HEK293 (cell line): Measurements from ENCODE around the gene NIPBL.

Experiments used
- CTCF ChIA-PET: fragments of 350-600 bp; formaldehyde crosslinking; extraction: SDS; loops from one replicate; lab custom pipeline; 2021; ENCODE audit warnings: antibody characterized with exemption; lab: Yijun Ruan, JAX
- POLR2A ChIA-PET: fragments of 300-600 bp; formaldehyde crosslinking; extraction: SDS; loops from one replicate; lab custom pipeline; 2020; ENCODE audit warnings: antibody characterized with exemption, inconsistent platforms; lab: Yijun Ruan, JAX
- H3K27ac ChIP-seq: fragments of 200-500 bp; sonication (Bioruptor generic); 2 replicates; pipeline ENCODE4 v1.5.1; 2014; ENCODE audit warnings: low read depth, low read length, control low read depth, inconsistent platforms; ENCODE audit errors: extremely low read depth
- H3K36me3 ChIP-seq, 2 experiments: fragments of 200-500 bp in 1 of 2; sonication (Bioruptor generic) in 1 of 2; 1 replicate in 1 of 2; 2 replicates in 1 of 2; pipeline ENCODE4 v1.5.1; 2014 to 2017; ENCODE audit warnings: inconsistent platforms in 2 of 2, low read length in 2 of 2; ENCODE audit not compliant: control insufficient read depth in 2 of 2, insufficient read depth in 1 of 2
- H3K4me1 ChIP-seq: fragments of 200-500 bp; sonication (Bioruptor generic); 2 replicates; pipeline ENCODE4 v1.5.1; 2014; ENCODE audit warnings: mild to moderate bottlenecking, low read length, inconsistent platforms; ENCODE audit not compliant: control insufficient read depth, insufficient read depth
- H3K4me3 ChIP-seq: 2 replicates; pipeline ENCODE4 v1.5.1; 2011; ENCODE audit warnings: low read depth, mild to moderate bottlenecking, control low read depth, low read length, moderate library complexity
- H3K9me3 ChIP-seq: fragments of 200-500 bp; sonication (Bioruptor generic); 2 replicates; pipeline ENCODE4 v1.5.1; 2014; ENCODE audit warnings: low read depth, low read length, inconsistent platforms; ENCODE audit not compliant: control insufficient read depth, insufficient read depth
- GLIS2 ChIP-seq: fragments of 450-650 bp; formaldehyde crosslinking; IDR thresholded peaks from 2 replicates; pipeline ENCODE4 v1.5.1; 2016; ENCODE audit warnings: missing biosample characterization, missing genetic modification characterization
- SALL2 ChIP-seq: fragments of 450-650 bp; formaldehyde crosslinking; IDR thresholded peaks from 2 replicates; pipeline ENCODE4 v1.5.0; 2017; ENCODE audit warnings: missing biosample characterization, mild to moderate bottlenecking, missing genetic modification characterization, borderline replicate concordance
- SCRT1 ChIP-seq: fragments of 450-650 bp; formaldehyde crosslinking; IDR thresholded peaks from 2 replicates; pipeline ENCODE4 v1.5.1; 2016; ENCODE audit warnings: missing biosample characterization, missing genetic modification characterization, borderline replicate concordance
- WT1 ChIP-seq: fragments of 450-650 bp; formaldehyde crosslinking; IDR thresholded peaks from 2 replicates; pipeline ENCODE4 v1.5.1; 2016; ENCODE audit warnings: missing biosample characterization, missing genetic modification characterization
- ZBTB7A ChIP-seq: fragments of 450-650 bp; formaldehyde crosslinking; IDR thresholded peaks from 2 replicates; pipeline ENCODE4 v1.5.1; 2016; ENCODE audit warnings: low read depth, missing biosample characterization, missing genetic modification characterization
- ZIC2 ChIP-seq: fragments of 450-650 bp; formaldehyde crosslinking; IDR thresholded peaks from 2 replicates; pipeline ENCODE4 v1.5.1; 2016; ENCODE audit warnings: missing biosample characterization, missing genetic modification characterization
- ZNF112 ChIP-seq: fragments of 450-650 bp; formaldehyde crosslinking; IDR thresholded peaks from 2 replicates; pipeline ENCODE4 v1.5.0; 2017; ENCODE audit warnings: missing biosample characterization, missing genetic modification characterization
- ZNF138 ChIP-seq: fragments of 450-650 bp; formaldehyde crosslinking; IDR thresholded peaks from 2 replicates; pipeline ENCODE4 v1.5.1; 2016; ENCODE audit warnings: missing biosample characterization, missing genetic modification characterization, borderline replicate concordance
- ZNF146 ChIP-seq: fragments of 450-650 bp; formaldehyde crosslinking; IDR thresholded peaks from 2 replicates; pipeline ENCODE4 v1.5.1; 2016; ENCODE audit warnings: missing biosample characterization, missing genetic modification characterization
- ZNF202 ChIP-seq: fragments of 450-650 bp; formaldehyde crosslinking; IDR thresholded peaks from 2 replicates; pipeline ENCODE4 v1.5.1; 2016; ENCODE audit warnings: missing biosample characterization, missing genetic modification characterization, borderline replicate concordance
- ZNF23 ChIP-seq: fragments of 450-650 bp; formaldehyde crosslinking; IDR thresholded peaks from 2 replicates; pipeline ENCODE4 v1.5.1; 2016; ENCODE audit warnings: missing biosample characterization, missing genetic modification characterization, borderline replicate concordance
- ZNF433 ChIP-seq: fragments of 450-650 bp; formaldehyde crosslinking; IDR thresholded peaks from 2 replicates; pipeline ENCODE4 v1.5.1; 2016; ENCODE audit warnings: missing biosample characterization, missing genetic modification characterization, low read depth
- ZNF629 ChIP-seq: fragments of 450-650 bp; formaldehyde crosslinking; IDR thresholded peaks from 2 replicates; pipeline ENCODE4 v1.5.1; 2017; ENCODE audit warnings: missing biosample characterization, missing genetic modification characterization
- ZNF707 ChIP-seq: fragments of 450-650 bp; formaldehyde crosslinking; IDR thresholded peaks from 2 replicates; pipeline ENCODE4 v1.5.1; 2016; ENCODE audit warnings: missing biosample characterization, missing genetic modification characterization
- ZNF76 ChIP-seq: fragments of 450-650 bp; formaldehyde crosslinking; IDR thresholded peaks from 2 replicates; pipeline ENCODE4; 2016; ENCODE audit warnings: low read depth, missing biosample characterization, missing genetic modification characterization, borderline replicate concordance
- ZNF785 ChIP-seq: fragments of 450-650 bp; formaldehyde crosslinking; IDR thresholded peaks from 2 replicates; pipeline ENCODE4 v1.5.1; 2016; ENCODE audit warnings: missing biosample characterization, missing genetic modification characterization
- ZNF830 ChIP-seq: fragments of 450-650 bp; IDR thresholded peaks from 2 replicates; pipeline ENCODE4 v1.5.0; 2018; ENCODE audit warnings: missing biosample characterization, missing genetic modification characterization, low read depth, mild to moderate bottlenecking, moderate library complexity
- TF ChIP-seq, protein P1 (sequence below): fragments of 450-650 bp; formaldehyde crosslinking; IDR thresholded peaks from 2 replicates; pipeline ENCODE4 v1.5.1; 2016; ENCODE audit warnings: missing biosample characterization, missing genetic modification characterization
- TF ChIP-seq, protein P2 (sequence below): fragments of 450-650 bp; IDR thresholded peaks from 2 replicates; pipeline ENCODE4 v1.5.1; 2018; ENCODE audit warnings: missing biosample characterization, mild to moderate bottlenecking, missing genetic modification characterization
- TF ChIP-seq, protein P3 (sequence below): fragments of 450-650 bp; formaldehyde crosslinking; IDR thresholded peaks from 2 replicates; pipeline ENCODE4 v1.5.1; 2017; ENCODE audit warnings: missing biosample characterization, missing genetic modification characterization
- TF ChIP-seq, protein P4 (sequence below): fragments of 450-650 bp; formaldehyde crosslinking; IDR thresholded peaks from 2 replicates; pipeline ENCODE4 v1.5.1; 2016; ENCODE audit warnings: missing biosample characterization, missing genetic modification characterization
- TF ChIP-seq, protein P5 (sequence below): fragments of 450-650 bp; formaldehyde crosslinking; IDR thresholded peaks from 2 replicates; pipeline ENCODE4 v1.5.1; 2017; ENCODE audit warnings: missing biosample characterization, mild to moderate bottlenecking, missing genetic modification characterization, moderate library complexity
- TF ChIP-seq, protein P6 (sequence below): fragments of 450-650 bp; formaldehyde crosslinking; IDR thresholded peaks from 2 replicates; pipeline ENCODE4 v1.5.1; 2016; ENCODE audit warnings: missing biosample characterization, missing genetic modification characterization

The NIPBL gene

DNA sequence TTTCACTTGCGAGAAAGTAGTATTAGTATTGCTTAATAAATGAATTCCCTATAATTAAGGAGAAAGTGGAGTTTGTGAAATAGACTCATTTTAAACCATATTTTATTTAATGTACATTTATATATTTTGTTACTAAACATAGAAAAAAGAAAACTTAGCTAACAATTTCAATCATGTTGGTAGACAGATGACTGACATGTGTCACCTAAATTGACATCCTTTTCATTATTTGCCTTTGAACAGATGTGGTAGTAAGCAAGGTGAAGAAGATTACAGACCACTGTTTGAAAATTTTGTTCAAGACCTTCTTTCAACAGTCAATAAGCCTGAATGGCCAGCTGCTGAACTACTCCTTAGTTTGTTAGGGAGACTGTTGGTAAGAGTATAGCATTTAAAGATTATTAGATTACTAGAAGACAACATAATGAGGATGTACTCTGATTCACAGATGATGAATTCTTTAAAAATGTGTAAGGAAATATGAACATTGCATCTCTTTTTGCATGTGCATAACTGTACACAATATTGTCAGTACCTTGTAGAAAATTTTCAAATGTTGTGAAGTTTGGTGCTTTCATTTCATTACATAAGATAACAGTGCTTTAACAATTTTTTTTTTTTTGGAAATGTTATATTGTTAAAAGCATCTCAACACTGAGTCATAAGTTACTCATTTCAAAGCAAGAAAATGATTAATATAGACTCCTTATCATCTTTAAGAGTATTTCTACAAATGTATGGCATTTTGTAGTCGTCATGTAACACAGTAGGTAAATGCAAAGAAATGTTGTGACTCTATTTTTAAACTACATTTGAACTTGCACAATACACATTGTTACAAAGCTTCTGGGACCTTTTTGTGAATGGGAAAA is 139.5 kb downstream of the NIPBL start (continued):
- TF ChIP-seq, protein P1, sequence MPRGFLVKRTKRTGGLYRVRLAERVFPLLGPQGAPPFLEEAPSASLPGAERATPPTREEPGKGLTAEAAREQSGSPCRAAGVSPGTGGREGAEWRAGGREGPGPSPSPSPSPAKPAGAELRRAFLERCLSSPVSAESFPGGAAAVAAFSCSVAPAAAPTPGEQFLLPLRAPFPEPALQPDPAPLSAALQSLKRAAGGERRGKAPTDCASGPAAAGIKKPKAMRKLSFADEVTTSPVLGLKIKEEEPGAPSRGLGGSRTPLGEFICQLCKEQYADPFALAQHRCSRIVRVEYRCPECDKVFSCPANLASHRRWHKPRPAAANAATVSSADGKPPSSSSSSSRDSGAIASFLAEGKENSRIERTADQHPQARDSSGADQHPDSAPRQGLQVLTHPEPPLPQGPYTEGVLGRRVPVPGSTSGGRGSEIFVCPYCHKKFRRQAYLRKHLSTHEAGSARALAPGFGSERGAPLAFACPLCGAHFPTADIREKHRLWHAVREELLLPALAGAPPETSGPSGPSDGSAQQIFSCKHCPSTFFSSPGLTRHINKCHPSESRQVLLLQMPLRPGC (tag by site-specific recombination), result no peak
- no peak for TF ChIP-seq GLIS2
- TF ChIP-seq ZNF23 (tag by site-specific recombination), result no peak
- no peak for TF ChIP-seq ZNF138
- TF ChIP-seq, protein P2, sequence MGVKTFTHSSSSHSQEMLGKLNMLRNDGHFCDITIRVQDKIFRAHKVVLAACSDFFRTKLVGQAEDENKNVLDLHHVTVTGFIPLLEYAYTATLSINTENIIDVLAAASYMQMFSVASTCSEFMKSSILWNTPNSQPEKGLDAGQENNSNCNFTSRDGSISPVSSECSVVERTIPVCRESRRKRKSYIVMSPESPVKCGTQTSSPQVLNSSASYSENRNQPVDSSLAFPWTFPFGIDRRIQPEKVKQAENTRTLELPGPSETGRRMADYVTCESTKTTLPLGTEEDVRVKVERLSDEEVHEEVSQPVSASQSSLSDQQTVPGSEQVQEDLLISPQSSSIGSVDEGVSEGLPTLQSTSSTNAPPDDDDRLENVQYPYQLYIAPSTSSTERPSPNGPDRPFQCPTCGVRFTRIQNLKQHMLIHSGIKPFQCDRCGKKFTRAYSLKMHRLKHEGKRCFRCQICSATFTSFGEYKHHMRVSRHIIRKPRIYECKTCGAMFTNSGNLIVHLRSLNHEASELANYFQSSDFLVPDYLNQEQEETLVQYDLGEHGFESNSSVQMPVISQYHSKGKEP, result no peak
- TF ChIP-seq, protein P3, sequence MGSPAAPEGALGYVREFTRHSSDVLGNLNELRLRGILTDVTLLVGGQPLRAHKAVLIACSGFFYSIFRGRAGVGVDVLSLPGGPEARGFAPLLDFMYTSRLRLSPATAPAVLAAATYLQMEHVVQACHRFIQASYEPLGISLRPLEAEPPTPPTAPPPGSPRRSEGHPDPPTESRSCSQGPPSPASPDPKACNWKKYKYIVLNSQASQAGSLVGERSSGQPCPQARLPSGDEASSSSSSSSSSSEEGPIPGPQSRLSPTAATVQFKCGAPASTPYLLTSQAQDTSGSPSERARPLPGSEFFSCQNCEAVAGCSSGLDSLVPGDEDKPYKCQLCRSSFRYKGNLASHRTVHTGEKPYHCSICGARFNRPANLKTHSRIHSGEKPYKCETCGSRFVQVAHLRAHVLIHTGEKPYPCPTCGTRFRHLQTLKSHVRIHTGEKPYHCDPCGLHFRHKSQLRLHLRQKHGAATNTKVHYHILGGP (tag by site-specific recombination), result no peak
- TF ChIP-seq WT1 (tag by site-specific recombination), result no peak
- TF ChIP-seq, protein P4, sequence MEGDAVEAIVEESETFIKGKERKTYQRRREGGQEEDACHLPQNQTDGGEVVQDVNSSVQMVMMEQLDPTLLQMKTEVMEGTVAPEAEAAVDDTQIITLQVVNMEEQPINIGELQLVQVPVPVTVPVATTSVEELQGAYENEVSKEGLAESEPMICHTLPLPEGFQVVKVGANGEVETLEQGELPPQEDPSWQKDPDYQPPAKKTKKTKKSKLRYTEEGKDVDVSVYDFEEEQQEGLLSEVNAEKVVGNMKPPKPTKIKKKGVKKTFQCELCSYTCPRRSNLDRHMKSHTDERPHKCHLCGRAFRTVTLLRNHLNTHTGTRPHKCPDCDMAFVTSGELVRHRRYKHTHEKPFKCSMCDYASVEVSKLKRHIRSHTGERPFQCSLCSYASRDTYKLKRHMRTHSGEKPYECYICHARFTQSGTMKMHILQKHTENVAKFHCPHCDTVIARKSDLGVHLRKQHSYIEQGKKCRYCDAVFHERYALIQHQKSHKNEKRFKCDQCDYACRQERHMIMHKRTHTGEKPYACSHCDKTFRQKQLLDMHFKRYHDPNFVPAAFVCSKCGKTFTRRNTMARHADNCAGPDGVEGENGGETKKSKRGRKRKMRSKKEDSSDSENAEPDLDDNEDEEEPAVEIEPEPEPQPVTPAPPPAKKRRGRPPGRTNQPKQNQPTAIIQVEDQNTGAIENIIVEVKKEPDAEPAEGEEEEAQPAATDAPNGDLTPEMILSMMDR (tag by site-specific recombination), result no peak
- TF ChIP-seq ZNF112 (tag by site-specific recombination), result no peak
- no peak for TF ChIP-seq SALL2 (tag by site-specific recombination)
- TF ChIP-seq ZNF785 (tag by site-specific recombination), result no peak
- TF ChIP-seq ZNF629 (tag by site-specific recombination), result no peak
- no peak for TF ChIP-seq ZBTB7A (tag by site-specific recombination)
- TF ChIP-seq, all 188 proteins: peak for 0

DNA sequence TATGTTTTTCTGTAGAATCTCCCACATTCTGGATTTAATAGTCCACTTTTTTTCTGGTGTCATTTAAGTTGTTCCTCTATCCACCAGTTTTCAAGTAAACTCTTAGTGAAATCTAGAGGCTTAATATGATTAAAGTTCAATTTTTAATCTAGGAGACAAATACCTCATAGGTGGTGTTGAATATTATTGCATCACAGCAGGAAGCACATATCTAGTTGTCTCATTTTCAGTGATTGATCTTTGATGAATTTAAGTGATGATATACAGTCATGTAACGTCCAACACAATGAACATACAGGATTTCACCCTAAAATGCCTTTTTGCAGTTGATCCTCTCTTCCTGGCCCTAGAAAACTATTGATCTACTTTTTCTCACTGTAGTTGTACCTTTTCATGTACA is 152.3 kb downstream of the NIPBL start:
- POLR2A ChIA-PET, result no interaction called here
- TF ChIP-seq ZNF76 (tag by site-specific recombination), result no peak
- TF ChIP-seq, protein P5, sequence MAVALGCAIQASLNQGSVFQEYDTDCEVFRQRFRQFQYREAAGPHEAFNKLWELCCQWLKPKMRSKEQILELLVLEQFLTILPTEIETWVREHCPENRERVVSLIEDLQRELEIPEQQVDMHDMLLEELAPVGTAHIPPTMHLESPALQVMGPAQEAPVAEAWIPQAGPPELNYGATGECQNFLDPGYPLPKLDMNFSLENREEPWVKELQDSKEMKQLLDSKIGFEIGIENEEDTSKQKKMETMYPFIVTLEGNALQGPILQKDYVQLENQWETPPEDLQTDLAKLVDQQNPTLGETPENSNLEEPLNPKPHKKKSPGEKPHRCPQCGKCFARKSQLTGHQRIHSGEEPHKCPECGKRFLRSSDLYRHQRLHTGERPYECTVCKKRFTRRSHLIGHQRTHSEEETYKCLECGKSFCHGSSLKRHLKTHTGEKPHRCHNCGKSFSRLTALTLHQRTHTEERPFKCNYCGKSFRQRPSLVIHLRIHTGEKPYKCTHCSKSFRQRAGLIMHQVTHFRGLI, result no peak
- TF ChIP-seq ZNF146 (tag by site-specific recombination), result no peak
- no peak for TF ChIP-seq ZNF707 (tag by site-specific recombination)
- TF ChIP-seq ZIC2 (tag by site-specific recombination), result no peak
- TF ChIP-seq, protein P6, sequence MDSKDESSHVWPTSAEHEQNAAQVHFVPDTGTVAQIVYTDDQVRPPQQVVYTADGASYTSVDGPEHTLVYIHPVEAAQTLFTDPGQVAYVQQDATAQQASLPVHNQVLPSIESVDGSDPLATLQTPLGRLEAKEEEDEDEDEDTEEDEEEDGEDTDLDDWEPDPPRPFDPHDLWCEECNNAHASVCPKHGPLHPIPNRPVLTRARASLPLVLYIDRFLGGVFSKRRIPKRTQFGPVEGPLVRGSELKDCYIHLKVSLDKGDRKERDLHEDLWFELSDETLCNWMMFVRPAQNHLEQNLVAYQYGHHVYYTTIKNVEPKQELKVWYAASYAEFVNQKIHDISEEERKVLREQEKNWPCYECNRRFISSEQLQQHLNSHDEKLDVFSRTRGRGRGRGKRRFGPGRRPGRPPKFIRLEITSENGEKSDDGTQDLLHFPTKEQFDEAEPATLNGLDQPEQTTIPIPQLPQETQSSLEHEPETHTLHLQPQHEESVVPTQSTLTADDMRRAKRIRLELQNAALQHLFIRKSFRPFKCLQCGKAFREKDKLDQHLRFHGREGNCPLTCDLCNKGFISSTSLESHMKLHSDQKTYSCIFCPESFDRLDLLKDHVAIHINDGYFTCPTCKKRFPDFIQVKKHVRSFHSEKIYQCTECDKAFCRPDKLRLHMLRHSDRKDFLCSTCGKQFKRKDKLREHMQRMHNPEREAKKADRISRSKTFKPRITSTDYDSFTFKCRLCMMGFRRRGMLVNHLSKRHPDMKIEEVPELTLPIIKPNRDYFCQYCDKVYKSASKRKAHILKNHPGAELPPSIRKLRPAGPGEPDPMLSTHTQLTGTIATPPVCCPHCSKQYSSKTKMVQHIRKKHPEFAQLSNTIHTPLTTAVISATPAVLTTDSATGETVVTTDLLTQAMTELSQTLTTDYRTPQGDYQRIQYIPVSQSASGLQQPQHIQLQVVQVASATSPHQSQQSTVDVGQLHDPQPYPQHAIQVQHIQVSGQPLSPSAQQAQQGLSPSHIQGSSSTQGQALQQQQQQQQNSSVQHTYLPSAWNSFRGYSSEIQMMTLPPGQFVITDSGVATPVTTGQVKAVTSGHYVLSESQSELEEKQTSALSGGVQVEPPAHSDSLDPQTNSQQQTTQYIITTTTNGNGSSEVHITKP (tag by site-specific recombination), result no peak
- TF ChIP-seq SCRT1 (tag by site-specific recombination), result no peak
- TF ChIP-seq ZNF830 (tag by site-specific recombination), result no peak
- no peak for TF ChIP-seq ZNF433 (tag by site-specific recombination)
- no peak for TF ChIP-seq ZNF202 (tag by site-specific recombination)
- Histone ChIP-seq H3K36me3 (peaks cover 36 to 67% of the 10 kb centered on the region in 2 experiments), H3K4me1 (no peaks in the 10 kb centered on the region), H3K4me3 (no peak overlapping the region), H3K27ac (no peak overlapping the region), H3K9me3 (no peaks in the 10 kb centered on the region)
- CTCF ChIA-PET, result no interaction called here
